GM23338 (cell line): ENCODE measurements around the gene RBPJ. TPM values are rescaled to one million over a fixed set of nuclear protein-coding genes. Genes with fewer than 3 reads are reported as not detected.

Experiments
- ATAC-seq: fragments of 200-7000 bp; cut with Tn5 transposase; 3 replicates; pipeline ENCODE4 v1.9.1; 2020
- DNase-seq: peaks from one replicate; pipeline ENCODE4 v3.0.0-alpha.2; 2015; ENCODE audit warnings: low spot score
- H2AFZ ChIP-seq: fragments of 200-600 bp; sonication (generic); 2 replicates; pipeline ENCODE4 v1.8.0; 2016; ENCODE audit warnings: antibody characterized with exemption, mild to moderate bottlenecking, moderate library complexity
- H3F3A ChIP-seq: fragments of 200-600 bp; sonication (generic); replicated peaks from 2 replicates; pipeline ENCODE4 v1.8.0; 2017; ENCODE audit warnings: antibody characterized with exemption, mixed run types, low read depth
- H3K27ac ChIP-seq: fragments of 200-600 bp; sonication (generic); 2 replicates; pipeline ENCODE4 v1.6.1; 2016; ENCODE audit warnings: low read depth
- H3K27me3 ChIP-seq: fragments of 200-600 bp; sonication (generic); 2 replicates; pipeline ENCODE4 v1.8.0; 2016; ENCODE audit warnings: mild to moderate bottlenecking, mixed run types, moderate library complexity; ENCODE audit not compliant: insufficient read depth
- H3K36me3 ChIP-seq: fragments of 200-600 bp; sonication (generic); 2 replicates; pipeline ENCODE4 v1.8.0; 2016; ENCODE audit warnings: mild to moderate bottlenecking; ENCODE audit not compliant: insufficient read depth
- H3K4me1 ChIP-seq: fragments of 200-600 bp; sonication (generic); 2 replicates; pipeline ENCODE4 v1.8.0; 2016; ENCODE audit warnings: mild to moderate bottlenecking, moderate library complexity; ENCODE audit not compliant: insufficient read depth
- H3K4me2 ChIP-seq: fragments of 200-600 bp; sonication (generic); 2 replicates; pipeline ENCODE4 v1.7.1; 2017; ENCODE audit warnings: mixed run types
- H3K4me3 ChIP-seq: fragments of 200-600 bp; sonication (generic); 2 replicates; pipeline ENCODE4 v1.6.1; 2016; ENCODE audit warnings: mixed run types
- H3K79me2 ChIP-seq: fragments of 200-600 bp; sonication (generic); replicated peaks from 2 replicates; pipeline ENCODE4 v1.8.0; 2017; ENCODE audit warnings: mild to moderate bottlenecking; ENCODE audit not compliant: insufficient read depth
- H3K9me2 ChIP-seq: fragments of 200-600 bp; sonication (generic); 2 replicates; pipeline ENCODE4 v1.8.0; 2017; ENCODE audit not compliant: insufficient read depth
- H4K20me1 ChIP-seq: fragments of 200-600 bp; sonication (generic); replicated peaks from 2 replicates; pipeline ENCODE4 v1.8.0; 2017; ENCODE audit warnings: mild to moderate bottlenecking; ENCODE audit not compliant: insufficient read depth
- H3K27ac Mint-ChIP-seq: 2 replicates; pipeline ENCODE4 v1.8.0; 2020; ENCODE audit warnings: inconsistent platforms, mild to moderate bottlenecking, moderate library complexity, mixed read lengths
- H3K27me3 Mint-ChIP-seq: 3 replicates; pipeline ENCODE4 v1.8.0; 2022; ENCODE audit warnings: low read depth, mild to moderate bottlenecking, moderate library complexity, mixed read lengths, inconsistent platforms; ENCODE audit not compliant: insufficient read depth, poor library complexity
- H3K36me3 Mint-ChIP-seq: 3 replicates; pipeline ENCODE4 v1.8.0; 2021; ENCODE audit warnings: low read depth, mild to moderate bottlenecking, inconsistent platforms, moderate library complexity, mixed read lengths
- H3K4me1 Mint-ChIP-seq: 3 replicates; pipeline ENCODE4 v1.8.0; 2020; ENCODE audit warnings: mild to moderate bottlenecking, inconsistent platforms, mixed read lengths
- H3K4me3 Mint-ChIP-seq: 3 replicates; pipeline ENCODE4 v1.8.0; 2021; ENCODE audit warnings: moderate library complexity, mild to moderate bottlenecking, inconsistent platforms, mixed read lengths
- H3K9me3 Mint-ChIP-seq: 3 replicates; pipeline ENCODE4 v1.8.0; 2020; ENCODE audit warnings: moderate library complexity, mild to moderate bottlenecking, inconsistent platforms, mixed read lengths
- CREB1 ChIP-seq: fragments of 250-450 bp; sonication (Bioruptor Pico); IDR thresholded peaks from 2 replicates; pipeline ENCODE4 v1.5.0; 2020; ENCODE audit warnings: low read depth, mild to moderate bottlenecking, moderate library complexity
- CTCF ChIP-seq, 2 experiments: fragments of 200-600 bp in 1 of 2; sonication (generic) in 1 of 2; conservative IDR thresholded peaks; 2 replicates each; pipeline versions ENCODE4 v1.5.1 to v1.6.1; 2016 to 2017; ENCODE audit warnings: antibody characterized with exemption in 2 of 2, low read depth in 2 of 2, mild to moderate bottlenecking in 2 of 2, moderate library complexity in 1 of 2
- ETS1 ChIP-seq: IDR thresholded peaks from 2 replicates; pipeline ENCODE4 v1.6.1; 2016; ENCODE audit warnings: antibody characterized with exemption
- EZH2 ChIP-seq: fragments of 200-600 bp; sonication (generic); IDR thresholded peaks from one replicate; pipeline ENCODE4 v1.8.0; 2017; ENCODE audit warnings: antibody characterized with exemption, mild to moderate bottlenecking, low read depth; ENCODE audit not compliant: unreplicated experiment
- EZH2phosphoT487 ChIP-seq: fragments of 200-600 bp; sonication (generic); IDR thresholded peaks from one replicate; pipeline ENCODE4 v1.8.1; 2018; ENCODE audit warnings: antibody characterized with exemption; ENCODE audit not compliant: unreplicated experiment
- JUNB ChIP-seq: IDR thresholded peaks from one replicate; pipeline ENCODE4 v1.6.1; 2016; ENCODE audit warnings: antibody characterized with exemption; ENCODE audit not compliant: unreplicated experiment
- NANOG ChIP-seq: IDR thresholded peaks from 2 replicates; pipeline ENCODE4 v1.6.1; 2016; ENCODE audit warnings: antibody characterized with exemption, borderline replicate concordance
- POLR2AphosphoS5 ChIP-seq: IDR thresholded peaks from 2 replicates; pipeline ENCODE4 v1.6.1; 2016; ENCODE audit warnings: antibody characterized with exemption, low read depth
- REST ChIP-seq: IDR thresholded peaks from one replicate; pipeline ENCODE4 v1.6.1; 2018; ENCODE audit warnings: antibody characterized with exemption; ENCODE audit not compliant: unreplicated experiment
- STAT1 ChIP-seq: IDR thresholded peaks from one replicate; pipeline ENCODE4 v1.6.1; 2016; ENCODE audit warnings: antibody characterized with exemption; ENCODE audit not compliant: unreplicated experiment
- ZNF114 ChIP-seq: fragments of 250-450 bp; sonication (Bioruptor Pico); IDR thresholded peaks from 2 replicates; pipeline ENCODE4 v1.5.0; 2020; ENCODE audit warnings: mild to moderate bottlenecking, moderate library complexity
- ZNF331 ChIP-seq: fragments of 250-450 bp; sonication (Bioruptor Pico); IDR thresholded peaks from 2 replicates; pipeline ENCODE4 v1.5.0; 2020; ENCODE audit warnings: low read depth, mild to moderate bottlenecking, moderate library complexity
- ZNF462 ChIP-seq: fragments of 250-450 bp; sonication (Bioruptor Pico); IDR thresholded peaks from 2 replicates; pipeline ENCODE4 v1.5.0; 2020; ENCODE audit warnings: mild to moderate bottlenecking, moderate library complexity
- polyA plus RNA-seq: library from polyadenylated mRNA; unstranded; fragments of >200 nt; fragmentation: Nextera tagmentation; extraction: Ambion mirVana; gene quantifications from 2 replicates; pipeline ENCODE4 v1.2.1, GENCODE V29; 2016
- total RNA-seq: library from RNA; depleted of rRNA; stranded (reverse); fragments of >200 nt; shearing (Covaris generic); gene quantifications from 2 replicates; pipeline ENCODE4 v1.2.3, GENCODE V29; 2014

The RBPJ gene
- total and polyA plus RNA-seq, 2 experiments from 2014 or later, result 212 to 457 TPM

- Histone ChIP-seq H3K36me3 (no peaks in the 10 kb centered on the region), H3K27ac (no peak overlapping the region), H3K4me1 (peaks cover 82% of the 10 kb centered on the region), H3K4me3 (no peak overlapping the region), H3K9me2 (no peaks in the 10 kb centered on the region), H3F3A (peaks cover 2% of the 10 kb centered on the region; the same call in 1 of the 2 replicates), H3K79me2 (peaks cover 100% of the 10 kb centered on the region), H2AFZ (no peak overlapping the region), H3K27me3 (no peaks in the 10 kb centered on the region), H3K4me2 (0 out of 2 replicates have a peak overlapping the region, but pooled peaks have one; percentile 45), H4K20me1 (peaks cover 68% of the 10 kb centered on the region)
- ATAC-seq (no peak), DNase-seq (no peak)
- no peak for TF ChIP-seq JUNB
- TF ChIP-seq CTCF (conservative IDR thresholded peaks at IDR 0.05; ENCODE audit: low read depth in 2 of 2), result no peak
- TF ChIP-seq ETS1, result no peak
- no peak for TF ChIP-seq POLR2AphosphoS5
- no peak for TF ChIP-seq EZH2
- no peak for TF ChIP-seq STAT1
- no peak for TF ChIP-seq ZNF114 (CRISPR knock-in tag)
- no peak for TF ChIP-seq NANOG
- no peak for TF ChIP-seq REST
- no peak for TF ChIP-seq ZNF462 (CRISPR knock-in tag)
- no peak for TF ChIP-seq CREB1 (CRISPR knock-in tag)
- no peak for TF ChIP-seq ZNF331 (CRISPR knock-in tag)
- no peak for TF ChIP-seq EZH2phosphoT487
- H3K27me3 Mint-ChIP-seq, result no peaks in the 10 kb centered on the region
- H3K4me3 Mint-ChIP-seq, result no peak overlapping the region
- no peak overlapping the region; the same call in 1 of the 2 replicates for H3K27ac Mint-ChIP-seq
- H3K9me3 Mint-ChIP-seq, result no peaks in the 10 kb centered on the region
- no peaks in the 10 kb centered on the region; the same call in 2 of the 3 replicates for H3K36me3 Mint-ChIP-seq
- H3K4me1 Mint-ChIP-seq, result peaks cover 59% of the 10 kb centered on the region
Observed at GRCh38 chr4:26326791-26327190, 6.0 kb downstream of the RBPJ start.
